Measurements from ENCODE around the gene RAET1E.
"Not testable (repeated sequence)": the region's sequence is repeated elsewhere in the genome, so short reads cannot be mapped to it uniquely, and the experiment has no call there.

Gene RAET1E

DNA sequence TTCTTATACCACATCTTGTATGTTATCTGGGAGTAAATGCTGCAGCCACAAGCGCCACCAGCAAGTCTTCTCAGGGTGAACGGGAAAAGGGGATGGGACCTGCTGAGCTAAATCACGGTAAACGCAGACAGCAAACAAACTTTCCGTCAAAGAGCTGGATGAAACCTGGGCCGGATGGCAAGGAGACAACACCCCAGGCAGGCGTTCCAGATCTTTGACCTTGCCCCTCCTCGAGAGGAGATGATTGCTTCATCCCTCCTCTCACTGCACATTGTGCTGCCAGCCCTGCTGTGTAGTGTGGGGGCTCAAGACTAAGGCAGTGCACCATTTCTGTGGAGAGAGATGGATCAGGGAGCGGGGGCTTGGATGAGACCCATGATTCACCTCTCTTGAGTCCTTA is 9.8 kb downstream of the RAET1E start:
- no peak for DNase-seq

DNA sequence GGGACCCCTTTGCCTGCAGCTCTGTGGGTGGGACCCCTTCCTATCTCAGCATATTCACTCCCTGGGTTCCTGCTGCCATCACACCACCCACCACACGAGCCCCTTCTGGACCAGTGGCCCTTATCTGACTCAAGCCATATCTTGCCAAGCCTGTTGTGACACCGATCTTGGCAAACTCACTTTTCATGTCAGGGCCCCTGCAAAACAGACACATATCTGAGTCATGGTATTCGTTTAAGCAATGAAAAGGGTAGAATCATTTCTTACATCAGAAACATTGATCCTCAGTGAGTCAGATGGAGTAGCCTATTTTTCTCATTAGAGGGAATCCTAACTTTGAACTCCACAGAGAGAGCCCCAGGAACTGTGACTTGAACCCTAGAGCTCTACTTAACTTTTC is 10.6 kb downstream of the RAET1E start:
- no peak for DNase-seq

DNA sequence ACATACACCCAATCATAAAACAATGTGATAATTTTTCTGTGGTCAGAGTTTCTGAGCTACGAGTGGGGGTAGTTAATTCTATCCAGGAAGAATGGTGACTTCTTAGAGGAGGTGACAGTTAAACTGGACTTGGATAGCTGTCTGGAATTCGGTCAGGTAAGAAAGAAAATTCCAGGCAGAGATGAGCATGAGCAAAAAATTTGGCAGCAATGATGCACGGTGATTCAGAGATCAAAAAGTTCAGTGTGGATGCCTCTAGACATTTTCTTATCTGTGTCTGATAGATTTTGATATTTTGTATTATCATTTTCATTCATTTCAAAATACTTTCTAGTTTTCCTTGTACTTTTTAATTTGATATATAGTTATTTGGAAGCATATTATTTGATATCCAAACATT is 12.0 kb downstream of the RAET1E start:
- DNase-seq = no peak

DNA sequence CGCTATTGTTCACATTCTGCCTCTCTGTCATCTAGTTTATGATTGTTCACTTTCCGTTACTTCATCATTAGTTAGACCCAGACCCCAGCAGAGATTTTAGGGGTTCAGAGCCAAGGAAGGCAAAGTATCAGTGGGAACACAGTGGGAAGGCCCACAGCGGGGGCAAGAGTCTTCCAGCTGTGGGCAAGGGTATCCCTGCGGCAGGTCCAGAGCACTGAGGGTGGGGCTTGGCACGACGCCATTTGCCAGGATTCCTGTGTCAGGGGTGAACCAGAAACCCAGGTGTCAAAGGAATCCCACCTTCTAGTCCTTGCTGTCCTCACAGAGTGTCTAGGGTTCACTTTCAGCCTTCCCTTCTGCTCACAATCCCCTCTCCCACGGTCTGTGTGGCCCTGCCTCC is 13.3 kb downstream of the RAET1E start:
- no peak for DNase-seq

DNA sequence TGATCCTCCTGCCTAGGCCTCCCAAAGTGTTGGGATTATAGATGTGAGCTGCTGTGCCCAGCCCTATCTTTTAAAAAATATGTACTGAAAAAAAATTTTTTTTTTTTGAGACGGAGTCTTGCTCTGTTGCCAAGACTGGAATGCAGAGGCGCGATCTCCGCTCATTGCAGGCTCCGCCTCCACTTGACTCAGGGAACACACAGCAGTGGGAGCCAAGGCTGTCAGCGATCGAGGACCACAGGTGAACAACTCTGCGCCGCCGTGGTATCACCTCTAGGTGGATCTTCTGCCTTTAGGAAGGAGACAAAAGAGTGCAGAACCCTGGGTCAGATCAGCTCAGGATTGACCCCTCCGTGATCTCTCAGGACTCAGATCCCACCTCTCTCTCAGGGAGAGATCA is 13.7 kb downstream of the RAET1E start:
- no peak for DNase-seq

DNA sequence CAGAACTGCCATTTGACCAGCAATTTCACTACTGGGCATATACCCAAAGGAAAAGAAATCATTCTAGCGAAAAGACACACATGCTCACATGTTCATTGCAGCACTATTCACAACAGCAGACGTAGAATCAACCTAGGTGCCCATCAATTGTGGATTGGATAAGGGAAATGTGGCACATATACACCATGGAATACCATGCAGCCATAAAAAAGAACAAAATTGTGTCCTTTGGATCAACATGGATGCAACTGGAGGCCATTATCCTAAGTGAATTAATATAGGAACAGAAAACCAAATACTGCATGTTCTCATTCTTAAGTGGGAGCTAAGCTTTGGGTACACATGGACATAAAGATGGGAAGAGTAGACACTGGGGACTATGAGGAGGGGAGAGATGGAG is 16.1 kb downstream of the RAET1E start:
- DNase-seq = no peak

DNA sequence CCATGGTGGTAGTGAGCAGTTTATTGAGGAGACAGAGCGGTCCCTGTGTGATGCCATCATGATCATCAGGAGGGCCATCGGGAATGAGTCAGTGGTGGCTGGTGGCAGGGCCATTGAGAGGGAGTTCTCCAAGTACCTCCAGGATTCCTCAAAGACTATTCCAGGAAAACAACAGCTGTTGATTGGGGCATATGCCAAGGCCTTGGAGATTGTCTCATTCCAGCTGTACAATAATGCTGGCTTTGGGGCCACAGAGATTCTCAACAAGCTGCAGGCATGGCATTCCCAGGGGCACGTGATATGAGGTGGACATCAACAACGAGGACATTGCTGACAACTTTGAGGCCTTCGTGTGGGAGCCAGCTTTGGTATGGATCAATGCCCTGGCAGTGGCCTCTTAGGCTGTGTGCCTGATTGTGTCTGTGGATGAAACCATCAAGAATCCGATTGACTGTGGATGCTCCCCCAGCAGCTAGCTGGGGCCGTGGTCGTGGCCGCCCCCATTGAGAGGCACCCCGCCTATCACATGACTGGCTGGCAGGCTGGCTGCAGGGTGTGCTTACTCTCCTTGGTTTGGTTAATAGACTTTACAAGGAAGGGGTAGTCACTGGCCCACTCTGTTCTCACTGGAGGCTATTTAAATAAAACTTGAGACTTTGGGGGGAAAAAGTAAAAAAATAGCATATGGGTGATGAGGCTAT is 16.7 kb downstream of the RAET1E start:
- no peak for DNase-seq

DNA sequence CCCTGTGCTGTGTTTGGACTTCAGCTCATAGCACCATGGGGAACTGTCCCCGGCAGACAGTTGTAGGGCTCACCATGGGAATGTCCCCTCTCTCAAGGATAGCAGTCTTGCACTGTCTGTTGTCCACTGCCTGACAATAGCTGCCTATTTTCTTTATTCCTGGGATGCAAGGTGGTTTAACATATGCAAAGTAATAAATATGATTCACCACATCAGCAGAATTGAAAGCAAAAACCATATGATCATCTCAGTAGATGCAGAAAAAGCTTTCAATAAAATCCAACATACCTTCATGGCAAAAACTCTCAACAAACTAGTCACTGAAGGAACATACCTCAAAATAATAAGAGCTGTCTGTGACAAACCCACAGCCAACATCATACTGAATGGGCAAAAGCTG is 20.3 kb downstream of the RAET1E start:
- DNase-seq = no peak

DNA sequence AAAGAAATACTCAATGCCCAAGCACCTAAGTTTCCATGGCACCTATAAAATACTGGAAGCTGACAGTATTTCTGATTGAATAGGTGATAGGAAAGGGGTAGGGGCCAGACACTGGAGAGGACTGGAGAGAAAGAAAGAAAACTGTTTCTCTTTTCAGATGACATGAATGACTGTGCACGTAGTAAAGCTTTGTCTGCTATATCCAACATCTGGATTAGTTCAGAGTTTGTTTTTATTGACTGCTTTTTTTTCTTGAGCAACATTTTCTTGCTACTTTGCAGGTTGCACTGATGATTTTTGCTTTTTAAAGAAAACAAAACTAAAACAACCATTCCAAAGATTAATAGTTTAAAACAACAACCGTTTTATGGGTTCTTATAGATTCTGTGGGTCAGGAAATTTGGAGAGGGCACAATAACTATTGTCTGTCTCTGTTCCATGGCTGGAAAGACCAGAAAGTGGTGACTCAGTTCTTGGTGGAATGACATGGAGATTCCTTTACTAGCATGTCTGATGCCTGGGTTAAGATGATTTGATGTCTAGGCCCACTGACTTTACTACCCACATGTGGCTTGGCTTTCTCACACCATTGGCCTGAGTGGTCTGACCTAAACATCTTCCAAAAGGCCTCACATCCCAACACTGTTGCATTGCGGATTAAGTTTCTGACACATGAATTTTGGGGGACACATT is 21.5 kb downstream of the RAET1E start:
- no peak for DNase-seq

DNA sequence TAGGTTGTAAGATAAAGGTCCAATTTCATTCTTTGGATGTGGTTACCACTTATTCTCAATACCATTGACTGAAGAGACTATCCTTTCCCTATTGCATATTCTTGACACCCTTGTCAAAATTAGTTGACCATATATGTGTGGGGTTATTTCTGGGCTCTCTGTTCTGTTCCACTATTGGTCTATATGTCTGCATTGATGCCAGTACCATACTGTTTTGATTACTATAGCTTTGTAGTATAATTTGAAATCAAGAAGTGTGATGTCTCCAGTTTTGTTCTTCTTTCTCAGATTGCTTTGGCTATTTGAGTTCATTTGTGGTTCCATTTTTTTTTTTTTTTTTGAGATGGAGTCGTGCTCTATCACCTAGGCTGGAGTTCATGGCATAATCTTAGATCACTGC is 25.7 kb downstream of the RAET1E start:
- no peak for DNase-seq

DNA sequence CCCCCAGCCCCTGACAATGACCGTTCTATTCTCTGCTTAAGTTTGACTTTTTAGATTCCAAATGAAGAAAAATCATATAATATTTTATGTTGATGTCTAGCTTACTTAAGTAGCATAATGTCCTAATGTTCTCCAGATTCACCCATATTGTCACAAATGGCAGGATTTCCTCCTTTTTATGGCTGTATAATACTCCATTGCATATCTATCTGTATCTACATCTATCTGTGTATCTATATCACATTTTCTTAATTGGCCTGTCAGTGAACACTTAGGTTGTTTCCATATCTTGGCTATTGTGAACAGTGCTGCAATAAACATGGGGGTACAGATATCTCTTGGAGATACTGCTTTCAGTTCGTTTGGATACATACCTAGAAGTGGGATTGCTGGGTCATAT is 26.7 kb downstream of the RAET1E start:
- DNase-seq = no peak

DNA sequence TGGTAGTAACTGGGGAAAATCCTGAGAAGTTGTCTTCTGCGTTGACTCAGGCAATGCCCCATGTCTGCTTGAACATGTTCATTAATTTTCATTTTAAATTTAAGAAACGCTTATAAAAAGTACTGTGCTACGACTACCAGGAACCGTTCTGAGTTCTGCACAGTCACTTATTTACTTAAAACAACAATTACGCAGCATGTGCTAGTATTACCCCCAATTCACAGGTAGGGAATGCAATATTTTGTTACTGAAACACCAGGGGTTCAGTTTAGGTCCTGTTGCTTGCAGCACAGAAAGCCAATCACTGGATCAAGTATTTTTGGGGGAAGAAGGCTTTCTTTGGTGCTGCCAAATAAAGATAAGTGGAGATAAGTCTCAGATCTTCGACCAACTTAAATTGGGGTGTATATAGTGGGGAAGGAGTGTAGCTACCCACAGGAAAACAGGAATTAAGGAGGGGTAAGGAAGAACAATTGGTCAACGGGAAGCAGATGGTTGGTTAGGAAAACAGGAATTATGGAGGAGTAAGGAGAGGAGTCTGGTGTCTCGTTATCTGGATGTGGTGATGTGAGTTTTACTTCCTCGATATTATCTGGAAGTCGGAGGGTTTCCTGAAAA is 28.5 kb downstream of the RAET1E start:
- DNase-seq = no peak

DNA sequence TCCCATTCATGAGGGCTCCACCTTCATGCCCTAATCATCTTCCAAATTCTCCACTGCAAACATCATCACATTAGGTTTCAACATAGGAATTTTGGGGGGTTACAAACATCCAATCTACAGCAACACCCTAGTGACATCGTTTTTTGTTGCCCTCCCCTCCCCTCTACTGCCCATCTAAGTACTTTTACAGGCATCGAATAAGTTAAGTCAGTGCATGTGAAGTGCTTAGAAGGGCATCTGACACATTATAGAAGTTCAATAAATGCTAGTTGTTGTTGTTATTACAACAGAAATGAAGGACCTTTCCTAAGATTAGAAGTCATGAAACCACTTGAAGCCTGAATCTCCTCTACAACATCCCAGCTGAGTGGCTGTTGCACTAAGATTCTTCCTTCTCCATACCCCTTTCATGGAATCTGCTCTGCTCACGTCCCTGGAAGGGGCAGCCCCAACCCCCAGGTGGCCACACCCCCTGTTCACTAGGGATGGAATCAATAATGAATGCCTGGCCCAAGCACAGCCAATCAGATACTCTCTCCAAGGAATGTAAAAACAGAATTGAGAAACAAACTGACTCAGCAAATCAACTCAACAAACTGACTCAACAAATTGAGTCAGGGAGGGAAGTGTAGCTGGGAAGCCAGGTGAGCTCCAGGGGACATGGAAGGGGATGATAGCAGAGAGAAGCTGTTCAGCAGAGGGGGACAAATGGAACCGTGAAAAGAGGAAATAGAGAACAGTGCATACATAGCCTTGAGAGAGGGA is 29.9 kb downstream of the RAET1E start:
- DNase-seq = no peak

DNA sequence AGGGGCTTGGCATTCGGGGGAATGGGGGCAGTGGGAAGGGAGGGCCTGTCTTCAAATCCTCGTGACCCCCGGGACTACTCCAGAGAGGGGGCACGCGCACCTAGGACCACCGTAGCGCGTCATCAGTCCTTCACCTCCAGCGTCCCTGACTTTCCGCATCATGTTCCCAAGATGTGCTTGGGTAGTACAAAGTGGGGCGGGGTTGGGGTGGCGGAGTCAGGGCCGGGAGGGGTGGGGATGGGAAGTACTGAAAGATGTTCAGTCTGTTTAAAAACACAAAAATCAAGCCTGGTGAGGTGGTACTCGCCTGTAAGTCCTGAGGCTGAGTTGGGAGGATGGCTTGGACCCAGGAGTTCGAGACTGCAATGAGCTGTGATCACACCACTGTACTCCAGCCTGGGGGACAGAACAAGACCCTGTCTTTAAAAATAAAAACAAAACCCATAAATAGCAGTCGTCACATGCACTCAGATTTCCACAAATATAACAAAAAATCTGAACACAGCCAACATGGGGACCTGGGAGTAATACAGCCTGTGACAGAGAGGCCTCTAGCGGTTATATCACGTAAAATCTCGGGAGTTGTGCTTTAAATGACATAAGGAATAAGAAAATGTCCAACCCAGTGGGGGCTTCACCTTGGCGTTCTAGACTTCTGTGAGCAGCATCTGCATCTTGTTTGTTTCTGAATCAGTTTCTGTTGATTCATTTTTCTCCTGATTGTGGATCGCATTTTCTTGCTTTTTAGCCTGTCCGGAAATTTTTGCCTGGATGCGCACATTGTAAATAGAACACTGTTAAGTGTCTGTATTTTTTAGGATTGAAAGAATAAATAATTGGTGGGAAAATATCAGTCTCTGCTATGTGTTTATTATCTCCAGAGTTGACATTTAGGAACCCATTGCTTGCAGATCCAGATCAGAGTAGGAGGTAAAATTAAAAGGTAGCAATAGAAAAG is 33.1 kb downstream of the RAET1E start:
- peak; percentile 35 for DNase-seq

DNA sequence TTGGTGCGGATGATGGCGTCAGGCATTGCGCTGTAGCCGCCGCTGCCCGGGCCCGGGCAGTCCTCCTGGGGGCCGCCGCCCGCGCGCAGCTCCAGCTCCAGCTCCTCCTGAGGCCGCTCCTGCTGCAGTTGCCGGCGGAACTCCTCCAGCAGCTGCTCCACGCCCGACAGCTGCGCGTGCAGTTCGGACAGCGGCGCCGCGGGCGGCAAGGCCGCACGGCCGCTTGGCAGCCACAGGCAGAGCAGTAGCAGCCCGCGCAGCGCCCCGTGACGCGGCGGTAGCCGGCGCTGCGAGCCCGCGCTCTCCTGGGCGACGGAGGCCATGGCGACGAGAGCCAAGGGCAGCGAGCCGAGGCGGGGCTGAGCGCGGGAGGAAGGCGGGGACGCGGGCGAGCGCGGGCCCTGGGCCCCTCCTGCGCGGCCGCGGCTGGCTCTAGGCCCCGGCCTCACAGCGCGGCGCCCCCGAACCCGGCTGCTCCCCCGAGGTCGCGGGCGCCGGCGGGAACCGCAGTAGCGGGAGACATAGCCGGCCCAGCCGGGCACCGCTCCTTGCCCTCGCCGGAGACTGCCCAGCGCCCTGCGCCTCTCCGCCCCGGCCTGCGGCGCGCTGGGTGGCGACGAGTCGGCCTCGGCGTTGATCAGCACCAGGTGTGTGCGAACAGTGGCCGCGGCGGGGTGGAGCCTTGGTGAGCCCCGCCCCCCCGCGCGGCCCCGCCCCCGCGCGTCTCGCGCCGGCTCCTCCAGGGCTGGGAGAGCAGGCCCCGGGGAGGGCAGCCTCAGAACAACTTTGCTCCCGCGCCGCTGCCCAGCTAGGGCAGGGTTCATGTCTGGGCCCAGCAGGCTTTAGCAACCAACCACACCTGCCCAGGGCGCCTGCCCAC is 34.0 kb downstream of the RAET1E start, which contains the start of gene LRP11:
TSS of gene LRP11 (minus strand) at position 662 of the 880 bp plus-strand sequence. CDS start at position 323, 339 bp downstream.
- peak; percentile 80 for DNase-seq

DNA sequence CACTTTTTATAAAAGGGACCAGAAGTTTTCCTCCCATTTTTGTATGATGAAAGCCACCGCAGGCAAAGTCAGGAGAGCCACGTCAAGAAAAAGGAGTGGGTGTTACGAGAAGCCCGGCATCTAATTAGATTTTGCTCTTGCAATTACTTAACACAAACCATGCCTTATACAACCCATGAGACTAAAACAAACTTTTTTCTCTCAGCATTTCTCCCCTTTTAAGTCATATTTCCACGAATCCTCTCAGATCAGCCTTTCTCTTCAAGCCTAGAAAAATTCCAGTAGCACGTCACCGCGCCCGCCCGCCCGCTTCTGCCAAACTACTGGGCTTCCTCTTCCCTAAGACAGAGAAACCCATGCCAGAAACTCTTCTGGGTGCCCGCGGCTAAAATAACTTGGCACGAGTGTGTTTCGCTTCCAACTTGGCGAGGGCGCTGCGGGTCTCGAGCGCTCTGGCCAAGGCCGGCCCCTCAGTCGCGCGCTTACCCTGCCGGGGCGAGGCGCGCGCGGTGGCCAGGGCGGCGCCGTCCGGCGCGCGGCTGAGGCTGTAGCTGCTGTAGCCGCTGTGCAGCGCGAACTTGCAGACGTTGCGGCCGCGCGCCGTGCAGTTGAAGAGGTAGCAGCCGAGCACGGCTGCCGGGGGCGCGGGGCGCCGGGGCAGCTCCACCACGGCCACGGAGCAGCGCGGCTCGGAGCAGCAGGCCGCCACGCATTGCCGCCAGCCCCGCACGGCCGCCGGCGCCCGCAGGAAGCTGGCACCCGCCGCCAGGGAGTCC is 34.8 kb downstream of the RAET1E start:
- peak; percentile 34 for DNase-seq

DNA sequence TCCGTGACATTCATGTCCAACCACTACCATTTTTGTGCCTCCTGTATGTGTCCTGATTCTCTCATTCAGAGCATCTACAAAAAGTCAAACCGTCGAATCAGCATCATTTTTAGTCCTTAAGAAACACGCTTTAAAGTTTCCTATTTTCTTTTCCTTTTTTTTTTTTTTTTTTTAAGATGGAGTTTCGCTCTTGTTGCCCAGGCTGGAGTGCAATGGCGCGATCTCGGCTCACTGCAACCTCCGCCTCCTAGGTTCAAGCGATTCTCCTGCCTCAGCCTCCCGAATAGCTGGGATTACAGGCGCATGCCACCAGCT is 35.5 kb downstream of the RAET1E start:
- DNase-seq = not testable (repeated sequence)

DNA sequence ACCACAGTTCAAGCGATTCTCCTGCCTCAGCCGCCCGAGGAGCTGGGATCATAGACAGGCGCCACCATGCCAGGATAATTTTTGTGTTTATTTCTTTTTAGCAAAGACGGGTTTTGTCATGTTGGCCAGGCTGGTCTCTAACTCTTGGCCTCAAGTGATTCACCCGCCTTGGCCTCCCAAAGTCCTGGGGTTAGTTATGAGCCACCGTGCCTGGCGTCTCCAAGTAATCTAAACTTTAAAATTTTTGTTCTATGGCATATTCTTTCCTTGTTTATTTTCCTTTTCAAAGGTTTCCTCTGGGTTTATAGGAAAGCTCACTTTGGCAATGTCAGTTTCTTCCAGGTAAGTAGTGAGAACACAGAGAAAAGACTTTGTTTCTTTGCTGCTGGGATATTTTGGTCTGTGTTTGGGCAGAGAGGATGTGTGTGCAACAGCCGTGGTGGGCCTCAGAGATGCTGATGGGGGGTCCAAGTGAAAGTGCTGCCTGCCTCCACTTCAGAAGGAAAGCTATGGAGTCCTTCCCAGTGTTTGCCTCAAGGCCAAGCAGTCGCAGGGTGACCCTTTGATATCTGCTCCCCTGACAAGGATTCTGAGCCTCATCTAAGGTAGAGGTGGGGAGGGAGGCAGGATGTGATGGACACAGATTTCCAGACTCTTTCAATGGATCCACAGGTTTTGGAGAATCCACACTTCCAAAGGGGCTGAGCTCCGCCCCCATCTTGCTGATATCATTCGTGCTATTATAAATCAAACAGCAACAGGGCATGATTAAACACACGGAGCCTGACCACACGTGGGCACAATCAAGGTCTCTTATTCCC is 36.1 kb downstream of the RAET1E start:
- DNase-seq = no peak

DNA sequence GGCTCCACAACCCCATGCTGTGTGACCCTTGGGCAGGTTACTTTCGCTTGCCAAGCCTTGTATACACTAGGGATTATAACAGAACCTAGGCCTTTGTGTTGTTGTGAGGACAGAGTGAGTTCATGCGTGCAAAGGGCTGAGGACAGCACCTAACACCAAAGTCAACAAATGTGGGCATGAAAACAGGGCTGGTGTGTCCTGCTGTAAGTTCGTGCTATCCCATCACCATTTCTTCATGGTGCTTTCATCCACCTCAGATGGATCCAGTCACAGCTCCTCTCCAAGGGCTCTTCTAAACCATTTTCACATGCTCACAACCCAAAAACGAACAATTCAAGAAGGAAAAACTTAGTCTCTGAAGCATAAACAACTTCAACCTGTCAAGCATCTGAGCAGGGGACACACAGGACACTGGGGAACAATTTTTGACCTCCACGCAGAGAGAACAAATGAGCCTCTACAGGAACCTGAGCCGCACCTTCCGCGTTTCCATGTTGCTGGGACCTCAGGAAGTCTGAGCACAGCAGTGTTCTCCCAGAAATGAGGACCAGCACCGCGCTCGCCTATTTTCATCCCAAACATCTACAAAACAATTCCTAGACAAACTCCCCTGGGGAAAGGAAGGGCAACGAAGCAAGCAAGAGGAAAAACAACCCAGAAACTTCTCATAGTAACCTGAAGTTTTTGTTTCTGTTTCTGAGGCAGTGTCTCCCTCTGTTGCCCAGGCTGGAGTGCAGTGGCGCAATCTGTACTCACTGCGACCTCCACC is 36.9 kb downstream of the RAET1E start:
- no peak for DNase-seq

Measured in CD4-positive, alpha-beta T cell treated with Interleukin-6 for 4 hours (primary cell).